B cell (primary cell): ENCODE results near the gene LCP1. TPM values are rescaled to one million over a fixed set of nuclear protein-coding genes. Genes with fewer than 3 reads are reported as not detected.

ENCODE experiments used
- ATAC-seq: fragments of 200-7000 bp; cut with Tn5 transposase; one replicate; pipeline ENCODE4 v1.10.0; 2021; ENCODE audit warnings: low read depth, mild to moderate bottlenecking, moderate number of reproducible peaks, moderate library complexity
- CTCF ChIA-PET: fragments of 350-600 bp; sonication (Branson Sonifier 250); formaldehyde crosslinking; loops from one replicate; lab custom pipeline; 2021; ENCODE audit warnings: antibody characterized with exemption, inconsistent platforms; lab: Charles Lee
- POLR2A ChIA-PET: fragments of 350-600 bp; sonication (Branson Sonifier 250); formaldehyde crosslinking; loops from one replicate; lab custom pipeline; 2021; ENCODE audit warnings: antibody characterized with exemption; lab: Charles Lee
- DNase-seq: peaks from one replicate; pipeline ENCODE4 v3.0.0; 2013
- H2AFZ ChIP-seq: 2 replicates; pipeline ENCODE4 v1.6.1; 2012; ENCODE audit warnings: mild to moderate bottlenecking, low read depth, low read length; ENCODE audit not compliant: insufficient read depth, poor library complexity, severe bottlenecking
- H3K27ac ChIP-seq, 2 donors: 1 replicate in 1 of 2; 2 replicates in 1 of 2; pipeline ENCODE4 v1.5.1; 2012 to 2013; ENCODE audit warnings: low read length in 2 of 2, mild to moderate bottlenecking in 2 of 2, moderate library complexity in 1 of 2
- H3K27me3 ChIP-seq, 4 experiments: fragments of 200-600 bp in 1 of 4; sonication (generic) in 1 of 4; replicated peaks in 1 of 4; 1 replicate in 2 of 4; 2 replicates in 2 of 4; pipeline versions ENCODE4 v1.6.1 to v1.7.0; 2013 to 2016; ENCODE audit warnings: low read length in 3 of 4, mild to moderate bottlenecking in 2 of 4, mixed read lengths in 1 of 4, moderate library complexity in 1 of 4; ENCODE audit not compliant: insufficient read depth in 4 of 4, control insufficient read depth in 3 of 4; ENCODE audit errors: control extremely low read depth in 1 of 4
- H3K36me3 ChIP-seq, 2 experiments: replicated peaks in 1 of 2; 1 replicate in 1 of 2; 2 replicates in 1 of 2; pipeline versions ENCODE4 v1.6.1 to v1.7.1; 2013; ENCODE audit warnings: low read length in 1 of 2; ENCODE audit not compliant: insufficient read depth in 2 of 2, control insufficient read depth in 1 of 2; ENCODE audit errors: control extremely low read depth in 1 of 2, extremely low read depth in 1 of 2
- H3K4me1 ChIP-seq, 2 donors: fragments of 200-600 bp in 1 of 2; sonication (generic) in 1 of 2; 1 replicate in 1 of 2; 2 replicates in 1 of 2; pipeline versions ENCODE4 v1.5.1 to v1.6.1; 2013 to 2017; ENCODE audit warnings: low read length in 2 of 2; ENCODE audit not compliant: control insufficient read depth in 2 of 2, insufficient read depth in 2 of 2
- H3K4me2 ChIP-seq: replicated peaks from 2 replicates; pipeline ENCODE3; 2012; ENCODE audit warnings: mild to moderate bottlenecking, low read depth, low read length; ENCODE audit not compliant: poor library complexity, severe bottlenecking
- H3K4me3 ChIP-seq, 5 experiments: fragments of 200-600 bp in 1 of 5; sonication (generic) in 1 of 5; 1 replicate in 3 of 5; 2 replicates in 2 of 5; pipeline versions ENCODE4 v1.5.1 to v1.7.0; 2011 to 2016; ENCODE audit warnings: low read length in 4 of 5, mild to moderate bottlenecking in 4 of 5, low read depth in 2 of 5, control low read depth in 1 of 5, moderate library complexity in 1 of 5; ENCODE audit not compliant: insufficient read depth in 1 of 5; ENCODE audit errors: control extremely low read depth in 1 of 5, extremely low read depth in 1 of 5
- H3K79me2 ChIP-seq: fragments of 200-600 bp; sonication (generic); one replicate; pipeline ENCODE4 v1.6.0; 2016; ENCODE audit warnings: low read length; ENCODE audit not compliant: control insufficient read depth, insufficient read depth
- H3K9ac ChIP-seq: fragments of 200-600 bp; sonication (generic); 2 replicates; pipeline ENCODE4 v1.6.1; 2017; ENCODE audit warnings: mild to moderate bottlenecking, low read length, moderate library complexity
- H3K9me3 ChIP-seq, 3 donors: one replicate each; pipeline versions ENCODE4 v1.6.1 to v1.7.1; 2013; ENCODE audit warnings: low read length in 2 of 3; ENCODE audit not compliant: control insufficient read depth in 2 of 3, insufficient read depth in 1 of 3; ENCODE audit errors: control extremely low read depth in 1 of 3
- H4K20me1 ChIP-seq: 2 replicates; pipeline ENCODE4 v1.6.0; 2012; ENCODE audit warnings: mild to moderate bottlenecking, low read length; ENCODE audit not compliant: insufficient read depth, control insufficient read depth, poor library complexity, severe bottlenecking
- H3K27ac Mint-ChIP-seq: one replicate; pipeline ENCODE4 v1.8.0; 2021; ENCODE audit warnings: mixed read lengths
- H3K27me3 Mint-ChIP-seq: one replicate; pipeline ENCODE4 v1.8.0; 2021; ENCODE audit warnings: mixed read lengths
- H3K4me1 Mint-ChIP-seq: one replicate; pipeline ENCODE4 v1.8.0; 2021; ENCODE audit warnings: mixed read lengths
- H3K4me3 Mint-ChIP-seq: one replicate; pipeline ENCODE4 v1.8.0; 2021; ENCODE audit warnings: mixed read lengths
- H3K9me3 Mint-ChIP-seq: one replicate; pipeline ENCODE4 v1.8.0; 2022; ENCODE audit warnings: mixed read lengths; ENCODE audit not compliant: insufficient read depth
- CTCF ChIP-seq: fragments of 200-600 bp; IDR thresholded peaks from one replicate; pipeline ENCODE4 v1.8.0; 2022; ENCODE audit warnings: antibody characterized with exemption, mild to moderate bottlenecking
- EZH2 ChIP-seq: IDR thresholded peaks from 2 replicates; pipeline ENCODE4 v1.6.1; 2012; ENCODE audit warnings: borderline replicate concordance, low read depth, mild to moderate bottlenecking, moderate library complexity, low read length; ENCODE audit not compliant: insufficient read depth, poor library complexity, severe bottlenecking
- WGBS: methylation state at CpG from one replicate; pipeline ENCODE4 v1.1.5; 2013; ENCODE audit warnings: missing lambda C conversion rate; ENCODE audit not compliant: insufficient coverage; 5-methylcytosine and 5-hydroxymethylcytosine counted together
- intact Hi-C: fragments of 100-400 bp; cut with micrococcal nuclease; formaldehyde crosslinking; loops from one replicate; pipeline ENCODE4 v1.10.0; 2022
- polyA plus RNA-seq: library from polyadenylated mRNA; depleted of rRNA; stranded (reverse); fragments of >200 nt; gene quantifications from 2 replicates; pipeline ENCODE4 v1.2.3, GENCODE V29; 2012
- total RNA-seq, 2 donors: library from RNA; stranded (reverse); fragments of 120-200 nt in 1 of 2; gene quantifications; 1 replicate in 1 of 2; 2 replicates in 1 of 2; pipeline versions ENCODE4 v1.2.3 to v1.2.4, GENCODE V29; 2013 to 2022

The LCP1 gene
- total and polyA plus RNA-seq, 2 donors (not counting 1 experiment from before 2014, with no cell fraction given) = 151 to 243 TPM

GRCh38 chr13:46176756-46177155, 5.2 kb downstream of the LCP1 start:
- peaks cover 68 to 71% of the 10 kb centered on the region in 2 donors for H3K4me1 ChIP-seq
- Mint-ChIP-seq H3K27ac (peak overlapping the region; percentile 90), H3K4me1 (peaks cover 73% of the 10 kb centered on the region), H3K27me3 (no peaks in the 10 kb centered on the region), H3K4me3 (peak overlapping the region; percentile 80), H3K9me3 (no peaks in the 10 kb centered on the region)
- no peak overlapping the region for H2AFZ ChIP-seq
- TF ChIP-seq EZH2 (no peak), CTCF (no peak)
- peak overlapping the region; percentile 92 for H3K9ac ChIP-seq
- peaks cover 49% of the 10 kb centered on the region for H4K20me1 ChIP-seq
- DNase-seq = peak; percentile 83
- peak; percentile 61 for ATAC-seq
- H3K27me3 ChIP-seq = no peaks in the 10 kb centered on the region
- H3K79me2 ChIP-seq = peaks cover 99% of the 10 kb centered on the region
- no peaks in the 10 kb centered on the region for H3K9me3 ChIP-seq
- H3K27ac ChIP-seq = peak overlapping the region; percentile 79 to 91
- peak overlapping the region; percentile 90 for H3K4me2 ChIP-seq
- WGBS = 0% methylated on average over 2 of the region's 3 CpGs
- ChIA-PET CTCF (interaction anchor here (0.6 to 17.4 kb wide), 9 partner anchors 10 to 209 kb away, joined by 3 to 225 read pairs (median 4); no protein-coding TSS in a partner anchor), POLR2A (interaction anchor here (0.7 to 1.3 kb wide), 5 partner anchors 10 to 208 kb away, joined by 3 to 5 read pairs (median 3); no protein-coding TSS in a partner anchor)
- intact Hi-C loops = loop anchor here (1.0 to 10.0 kb wide), 3 partner anchors 9 to 1259 kb away; no protein-coding TSS in a partner anchor
- H3K36me3 ChIP-seq = peaks cover 0 to 3% of the 10 kb centered on the region in 2 experiments
- peak overlapping the region; percentile 22 to 99 (median 39) for H3K4me3 ChIP-seq

GRCh38 chr13:46173656-46174055, 8.3 kb downstream of the LCP1 start:
- DNase-seq (peak; percentile 68), ATAC-seq (peak; percentile 44)
- no CpG with 5 or more reads among the region's 2 CpGs for WGBS
- H2AFZ ChIP-seq = no peak overlapping the region
- peaks cover 100% of the 10 kb centered on the region for H3K79me2 ChIP-seq
- peaks cover 90% of the 10 kb centered on the region for H3K4me1 Mint-ChIP-seq
- ChIA-PET CTCF (interaction anchor here (1.0 to 17.4 kb wide), 5 partner anchors 9 to 230 kb away, joined by 3 to 225 read pairs (median 4); partner anchors contain the start of gene LCP1), POLR2A (no interaction called here)
- H3K27me3 Mint-ChIP-seq = no peaks in the 10 kb centered on the region
- H3K9ac ChIP-seq = peak overlapping the region; percentile 21
- peaks cover 80% of the 10 kb centered on the region for H4K20me1 ChIP-seq
- H3K36me3 ChIP-seq = peaks cover 0 to 12% of the 10 kb centered on the region in 2 experiments
- peak overlapping the region; percentile 90 for H3K4me2 ChIP-seq
- intact Hi-C loops = loop anchor here (1.0 to 10.0 kb wide), 2 partner anchors 10 to 421 kb away; no protein-coding TSS in a partner anchor
- H3K4me3 ChIP-seq = peak overlapping the region in 1 of 5 experiments; percentile 47
- H3K9me3 ChIP-seq = no peaks in the 10 kb centered on the region
- H3K4me1 ChIP-seq = peaks cover 91 to 94% of the 10 kb centered on the region in 2 donors
- H3K4me3 Mint-ChIP-seq = peak overlapping the region; percentile 81
- H3K27ac Mint-ChIP-seq = peak overlapping the region; percentile 92
- H3K27ac ChIP-seq = peak overlapping the region; percentile 43 to 91
- no peaks in the 10 kb centered on the region for H3K27me3 ChIP-seq
- no peaks in the 10 kb centered on the region for H3K9me3 Mint-ChIP-seq
- TF ChIP-seq EZH2 (no peak), CTCF (no peak)
